SK-N-MC (cell line): ENCODE data around the gene SPSB3.

Experiments used
- EZH2 ChIP-seq: fragments of 200-600 bp; sonication (generic); IDR thresholded peaks from one replicate; pipeline ENCODE4 v1.6.1; 2017; ENCODE audit warnings: antibody characterized with exemption
- FOXP2 ChIP-seq: optimal IDR thresholded peaks from 2 replicates; pipeline ENCODE3; 2011; ENCODE audit warnings: mild to moderate bottlenecking, moderate library complexity; ENCODE audit not compliant: insufficient read depth; ENCODE audit errors: extremely low read length, control extremely low read depth
- POLR2AphosphoS5 ChIP-seq: IDR thresholded peaks from 2 replicates; pipeline ENCODE4 v1.6.1; 2012; ENCODE audit warnings: mild to moderate bottlenecking, low read depth, low read length, borderline replicate concordance

DNA sequence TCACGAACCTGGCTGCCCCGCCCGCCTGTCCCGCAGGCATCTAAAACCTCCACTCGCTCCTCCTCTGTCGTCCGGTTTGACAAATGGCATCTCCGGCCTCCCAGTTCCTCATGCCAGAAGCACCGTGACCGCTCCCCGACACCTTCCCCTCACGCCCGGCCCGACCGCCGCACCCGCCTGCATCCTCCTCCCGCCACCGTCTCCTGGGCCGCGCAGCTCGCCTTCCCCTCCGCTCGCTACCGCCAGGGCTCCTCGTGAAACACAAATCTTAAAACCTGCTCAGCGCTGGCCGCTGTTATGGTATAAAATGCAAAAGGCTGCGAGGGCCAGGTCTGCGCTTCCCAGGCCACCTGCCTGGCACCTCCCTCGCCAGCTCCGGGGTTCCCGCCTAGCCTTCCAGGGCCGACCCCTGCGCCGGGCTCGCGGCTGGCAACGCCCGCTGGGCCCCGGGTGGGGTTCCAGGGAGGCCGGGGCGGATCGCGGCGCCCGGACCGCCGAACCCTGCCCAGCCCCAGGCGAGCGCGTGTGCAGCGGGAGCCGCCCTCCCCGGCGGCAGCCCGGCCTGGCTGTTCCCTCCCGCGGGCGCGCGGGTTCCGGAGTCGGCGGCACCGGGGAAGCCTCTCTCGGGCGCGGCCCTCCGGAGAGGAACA, 488 bp downstream of the SPSB3 start:
- no peak for TF ChIP-seq POLR2AphosphoS5
- no peak for TF ChIP-seq EZH2
- no peak for TF ChIP-seq FOXP2
